SW480 (cell line): Measurements from ENCODE around the gene EML6.

ENCODE experiments used
- DNase-seq: peaks from one replicate; pipeline ENCODE4 v3.0.0-alpha.2; 2016; ENCODE audit warnings: low spot score

Gene EML6

GRCh38 chr2:54880428-54880827 is 157.0 kb downstream of the EML6 start:
- DNase-seq, result no peak

- no peak for DNase-seq
Observed at GRCh38 chr2:54881759-54882158, 158.3 kb downstream of the EML6 start.

- no peak for DNase-seq
Observed at GRCh38 chr2:54885891-54886290, 162.4 kb downstream of the EML6 start.

GRCh38 chr2:54887850-54888545 is 164.5 kb downstream of the EML6 start:
- no peak for DNase-seq

GRCh38 chr2:54889053-54889452 is 165.6 kb downstream of the EML6 start:
- DNase-seq, result no peak

- DNase-seq, result no peak
Observed at GRCh38 chr2:54891909-54892308, 168.4 kb downstream of the EML6 start.

- no peak for DNase-seq
Observed at GRCh38 chr2:54894467-54894866, 171.0 kb downstream of the EML6 start.

GRCh38 chr2:54895730-54896129 is 172.3 kb downstream of the EML6 start:
- peak; percentile 11 for DNase-seq

- DNase-seq, result no peak
Observed at GRCh38 chr2:54897420-54898310, 174.2 kb downstream of the EML6 start.

GRCh38 chr2:54898456-54899226 is 175.2 kb downstream of the EML6 start:
- no peak for DNase-seq

GRCh38 chr2:54899576-54900200 is 176.2 kb downstream of the EML6 start:
- peak; percentile 53 for DNase-seq

- no peak for DNase-seq
Observed at GRCh38 chr2:54901224-54901986, 177.9 kb downstream of the EML6 start.

- no peak for DNase-seq
Observed at GRCh38 chr2:54902763-54903162, 179.3 kb downstream of the EML6 start.

- DNase-seq, result peak; percentile 97
Observed at GRCh38 chr2:54903736-54904554, 180.5 kb downstream of the EML6 start.

- peak; percentile 57 for DNase-seq
Observed at GRCh38 chr2:54904836-54905235, 181.4 kb downstream of the EML6 start.

GRCh38 chr2:54906716-54907115 is 183.3 kb downstream of the EML6 start:
- DNase-seq, result no peak

- DNase-seq, result no peak
Observed at GRCh38 chr2:54907663-54908062, 184.2 kb downstream of the EML6 start.

- DNase-seq, result no peak
Observed at GRCh38 chr2:54908591-54908990, 185.1 kb downstream of the EML6 start.

- DNase-seq, result no peak
Observed at GRCh38 chr2:54909001-54909400, 185.5 kb downstream of the EML6 start.

- DNase-seq, result no peak
Observed at GRCh38 chr2:54912305-54912704, 188.8 kb downstream of the EML6 start.
